ENCODE results near the gene GRID2. TPM values are rescaled to one million over a fixed set of nuclear protein-coding genes. Genes with fewer than 3 reads are reported as not detected.

Gene GRID2
- total RNA-seq (2022; extraction: Qiagen RNA extraction; ENCODE audit: low read depth), result not detected in 5 replicates

DNA sequence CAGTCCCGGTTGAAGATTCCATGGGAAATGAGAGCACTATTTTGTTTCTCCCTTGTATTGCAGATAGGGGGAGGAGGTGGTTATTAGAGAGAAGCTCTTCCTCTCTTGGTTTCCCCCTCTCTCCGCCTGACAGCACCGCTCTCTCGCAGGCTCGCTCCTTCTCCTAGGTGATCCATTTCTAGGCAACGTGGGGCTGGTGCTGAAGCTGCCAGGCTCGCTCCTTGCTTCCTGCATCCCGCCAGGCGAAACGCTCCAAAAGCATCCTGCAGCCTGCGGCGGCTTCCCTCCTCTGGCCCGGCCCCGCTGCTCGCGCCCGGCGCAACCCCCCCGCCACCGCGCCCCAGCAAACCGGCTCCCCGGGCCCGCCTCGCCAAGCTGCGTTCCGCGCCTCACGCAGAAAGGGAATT lies at the start of gene GRID2:
Gene GRID2 (plus strand): TSS at position 346 of the 407 bp plus-strand sequence.

Data from A549 treated with GW870086 at 1 μM for 4 hours (cell line).